Measurements from ENCODE around the gene KLHDC7B. TPM values are rescaled to one million over a fixed set of nuclear protein-coding genes. Genes with fewer than 3 reads are reported as not detected.

The KLHDC7B gene
- total RNA-seq, 1 donor from 2014 or later, result 0.07 TPM

- Mint-ChIP-seq H3K27ac (no peak overlapping the region), H3K9me3 (no peaks in the 10 kb centered on the region), H3K27me3 (ENCODE audit: low read depth) (no peaks in the 10 kb centered on the region), H3K36me3 (peaks cover 3% of the 10 kb centered on the region), H3K4me1 (no peaks in the 10 kb centered on the region), H3K4me3 (no peak overlapping the region)
- no peak for DNase-seq (ENCODE audit: low spot score in 2 of 2, unreplicated experiment in 2 of 2)
- TF ChIP-seq, protein P1, sequence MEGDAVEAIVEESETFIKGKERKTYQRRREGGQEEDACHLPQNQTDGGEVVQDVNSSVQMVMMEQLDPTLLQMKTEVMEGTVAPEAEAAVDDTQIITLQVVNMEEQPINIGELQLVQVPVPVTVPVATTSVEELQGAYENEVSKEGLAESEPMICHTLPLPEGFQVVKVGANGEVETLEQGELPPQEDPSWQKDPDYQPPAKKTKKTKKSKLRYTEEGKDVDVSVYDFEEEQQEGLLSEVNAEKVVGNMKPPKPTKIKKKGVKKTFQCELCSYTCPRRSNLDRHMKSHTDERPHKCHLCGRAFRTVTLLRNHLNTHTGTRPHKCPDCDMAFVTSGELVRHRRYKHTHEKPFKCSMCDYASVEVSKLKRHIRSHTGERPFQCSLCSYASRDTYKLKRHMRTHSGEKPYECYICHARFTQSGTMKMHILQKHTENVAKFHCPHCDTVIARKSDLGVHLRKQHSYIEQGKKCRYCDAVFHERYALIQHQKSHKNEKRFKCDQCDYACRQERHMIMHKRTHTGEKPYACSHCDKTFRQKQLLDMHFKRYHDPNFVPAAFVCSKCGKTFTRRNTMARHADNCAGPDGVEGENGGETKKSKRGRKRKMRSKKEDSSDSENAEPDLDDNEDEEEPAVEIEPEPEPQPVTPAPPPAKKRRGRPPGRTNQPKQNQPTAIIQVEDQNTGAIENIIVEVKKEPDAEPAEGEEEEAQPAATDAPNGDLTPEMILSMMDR (IDR thresholded peaks at IDR 0.05; ENCODE audit: unreplicated experiment), result no peak
These were observed 31.4 kb downstream of the KLHDC7B start for GRCh38 chr22:50576806-50577696.

- Mint-ChIP-seq H3K4me1 (no peaks in the 10 kb centered on the region), H3K27me3 (ENCODE audit: low read depth) (no peaks in the 10 kb centered on the region), H3K9me3 (no peaks in the 10 kb centered on the region), H3K27ac (no peak overlapping the region), H3K36me3 (peaks cover 2% of the 10 kb centered on the region), H3K4me3 (no peak overlapping the region)
- no peak for DNase-seq (ENCODE audit: low spot score in 2 of 2, unreplicated experiment in 2 of 2)
- TF ChIP-seq, protein P1 (IDR thresholded peaks at IDR 0.05; ENCODE audit: unreplicated experiment), result no peak
These were observed 31.9 kb downstream of the KLHDC7B start for GRCh38 chr22:50577697-50577986.

GRCh38 chr22:50577987-50578775 lies 32.5 kb downstream of the KLHDC7B start, which contains the start of gene CPT1B:
Gene CPT1B (minus strand): TSS chr22:50578427. CDS start chr22:50577915, 512 bp downstream.
- H3K36me3 Mint-ChIP-seq, result no peaks in the 10 kb centered on the region
- H3K27ac Mint-ChIP-seq, result no peak within 1 kb of the TSS

DNA sequence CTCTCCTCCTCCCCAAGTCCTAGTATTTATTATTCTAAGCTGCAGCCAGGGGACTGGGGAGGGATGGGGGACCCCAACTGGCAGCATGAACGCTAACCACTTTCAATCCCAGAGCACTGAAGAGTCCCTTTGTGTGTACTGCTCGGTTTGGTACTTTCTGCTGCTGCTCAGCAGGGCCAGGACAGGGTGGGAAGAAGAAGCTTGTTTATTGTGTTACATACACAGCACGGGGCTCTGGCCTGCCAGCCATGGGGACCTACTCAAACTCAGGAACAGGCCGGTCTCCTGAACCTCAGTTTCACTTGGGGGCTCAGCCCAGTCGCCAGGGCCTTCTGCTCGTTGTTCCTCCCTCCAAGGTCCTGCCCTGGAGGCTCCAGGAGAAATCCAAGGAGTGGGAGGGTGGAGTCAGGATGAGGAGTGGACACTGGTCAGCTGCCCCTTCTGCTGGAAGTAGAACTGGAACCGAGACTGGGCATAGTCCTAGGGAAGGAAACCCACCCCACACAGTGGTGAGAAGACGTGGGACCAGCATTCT lies 33.1 kb downstream of the KLHDC7B start:
- no peaks in the 10 kb centered on the region for H3K9me3 Mint-ChIP-seq
- H3K27me3 Mint-ChIP-seq (ENCODE audit: low read depth), result no peaks in the 10 kb centered on the region
- no peak overlapping the region for H3K27ac Mint-ChIP-seq
- DNase-seq (ENCODE audit: low spot score in 2 of 2, unreplicated experiment in 2 of 2), result no peak
- H3K4me1 Mint-ChIP-seq, result peaks cover 7% of the 10 kb centered on the region
- H3K36me3 Mint-ChIP-seq, result no peaks in the 10 kb centered on the region
- no peak overlapping the region for H3K4me3 Mint-ChIP-seq
- TF ChIP-seq, protein P1 (IDR thresholded peaks at IDR 0.05; ENCODE audit: unreplicated experiment), result no peak

More at GRCh38 chr22:50577987-50578775, 32.5 kb downstream of the KLHDC7B start, which contains the start of gene CPT1B:
- H3K4me3 Mint-ChIP-seq, result no peak within 1 kb of the TSS
- no peaks in the 10 kb centered on the region for H3K9me3 Mint-ChIP-seq
- DNase-seq (ENCODE audit: low spot score in 2 of 2, unreplicated experiment in 2 of 2), result no peak
- H3K4me1 Mint-ChIP-seq, result peaks cover under 1% of the 10 kb centered on the region
- TF ChIP-seq, protein P1 (IDR thresholded peaks at IDR 0.05; ENCODE audit: unreplicated experiment), result no peak
- no peaks in the 10 kb centered on the region for H3K27me3 Mint-ChIP-seq (ENCODE audit: low read depth)

GRCh38 chr22:50579752-50580151 lies 34.1 kb downstream of the KLHDC7B start:
- H3K36me3 Mint-ChIP-seq, result no peaks in the 10 kb centered on the region
- H3K4me3 Mint-ChIP-seq, result no peak overlapping the region
- H3K4me1 Mint-ChIP-seq, result peaks cover 7% of the 10 kb centered on the region
- no peak for DNase-seq (ENCODE audit: low spot score in 2 of 2, unreplicated experiment in 2 of 2)
- no peaks in the 10 kb centered on the region for H3K27me3 Mint-ChIP-seq (ENCODE audit: low read depth)
- TF ChIP-seq, protein P1 (IDR thresholded peaks at IDR 0.05; ENCODE audit: unreplicated experiment), result no peak
- H3K9me3 Mint-ChIP-seq, result no peaks in the 10 kb centered on the region
- H3K27ac Mint-ChIP-seq, result no peak overlapping the region

Measured in mesothelial cell of epicardium (in vitro differentiated cells).